ENCODE results near the gene SIRT7.

SIRT7 gene

GRCh38 chr17:81899514-81900166, 18.3 kb downstream of the SIRT7 start:
- Histone ChIP-seq H3K27ac (ENCODE audit: low read depth, low read length) (no peak overlapping the region), H3K4me1 (ENCODE audit: insufficient read depth, low read length) (no peaks in the 10 kb centered on the region; the same call in 1 of the 2 replicates), H3K9me3 (ENCODE audit: insufficient read depth, low read depth, low read length) (no peaks in the 10 kb centered on the region), H3K9ac (ENCODE audit: low read depth, low read length) (no peak overlapping the region), H3K4me3 (ENCODE audit: low read length) (no peak overlapping the region), H3K27me3 (ENCODE audit: insufficient read depth, low read length) (peaks cover 25% of the 10 kb centered on the region), H3K36me3 (ENCODE audit: insufficient read depth, low read length) (peaks cover 40% of the 10 kb centered on the region)
- 95% methylated on average over 22 of the region's 22 CpGs for WGBS

- 92% methylated on average over 9 of the region's 9 CpGs for WGBS
- Histone ChIP-seq H3K9ac (ENCODE audit: low read depth, low read length) (no peak overlapping the region), H3K4me3 (ENCODE audit: low read length) (no peak overlapping the region), H3K4me1 (ENCODE audit: insufficient read depth, low read length) (no peaks in the 10 kb centered on the region; the same call in 1 of the 2 replicates), H3K27ac (ENCODE audit: low read depth, low read length) (no peak overlapping the region; the same call in 1 of the 2 replicates), H3K9me3 (ENCODE audit: insufficient read depth, low read depth, low read length) (no peaks in the 10 kb centered on the region), H3K36me3 (ENCODE audit: insufficient read depth, low read length) (peaks cover 42% of the 10 kb centered on the region), H3K27me3 (ENCODE audit: insufficient read depth, low read length) (peaks cover 25% of the 10 kb centered on the region)
Observed at GRCh38 chr17:81898885-81899284, 19.1 kb downstream of the SIRT7 start.

GRCh38 chr17:81898029-81898866, 19.7 kb downstream of the SIRT7 start:
- Histone ChIP-seq H3K4me1 (ENCODE audit: insufficient read depth, low read length) (no peaks in the 10 kb centered on the region; the same call in 1 of the 2 replicates), H3K27ac (ENCODE audit: low read depth, low read length) (peak overlapping the region; percentile 6; the same call in 1 of the 2 replicates), H3K9me3 (ENCODE audit: insufficient read depth, low read depth, low read length) (no peaks in the 10 kb centered on the region), H3K9ac (ENCODE audit: low read depth, low read length) (peak overlapping the region; percentile 39; the same call in 1 of the 2 replicates), H3K36me3 (ENCODE audit: insufficient read depth, low read length) (peaks cover 48% of the 10 kb centered on the region), H3K27me3 (ENCODE audit: insufficient read depth, low read length) (peaks cover 25% of the 10 kb centered on the region), H3K4me3 (ENCODE audit: low read length) (no peak overlapping the region)
- 90% methylated on average over 19 of the region's 19 CpGs for WGBS

- H3K36me3 ChIP-seq (ENCODE audit: insufficient read depth, low read length) = peaks cover 51% of the 10 kb centered on the region
- no peaks in the 10 kb centered on the region; the same call in 1 of the 2 replicates for H3K4me1 ChIP-seq (ENCODE audit: insufficient read depth, low read length)
- no peak overlapping the region for H3K4me3 ChIP-seq (ENCODE audit: low read length)
- WGBS = 93% methylated on average over 11 of the region's 11 CpGs
- no peak overlapping the region for H3K9ac ChIP-seq (ENCODE audit: low read depth, low read length)
- no peak overlapping the region for H3K27ac ChIP-seq (ENCODE audit: low read depth, low read length)
- no peaks in the 10 kb centered on the region for H3K9me3 ChIP-seq (ENCODE audit: insufficient read depth, low read depth, low read length)
- H3K27me3 ChIP-seq (ENCODE audit: insufficient read depth, low read length) = no peaks in the 10 kb centered on the region
Observed at GRCh38 chr17:81895400-81895799, 22.6 kb downstream of the SIRT7 start.

- under 1% methylated on average over 40 of the region's 40 CpGs for WGBS
- Histone ChIP-seq H3K27ac (ENCODE audit: low read depth, low read length) (peak overlapping the region; percentile 98; the same call in 1 of the 2 replicates), H3K36me3 (ENCODE audit: insufficient read depth, low read length) (peaks cover 67% of the 10 kb centered on the region)
Observed at GRCh38 chr17:81891303-81891552, 26.7 kb downstream of the SIRT7 start.

GRCh38 chr17:81890447-81891302, 27.3 kb downstream of the SIRT7 start:
- Histone ChIP-seq H3K9me3 (ENCODE audit: insufficient read depth, low read depth, low read length) (no peaks in the 10 kb centered on the region), H3K4me3 (ENCODE audit: low read length) (peak overlapping the region; percentile 98), H3K4me1 (ENCODE audit: insufficient read depth, low read length) (no peaks in the 10 kb centered on the region), H3K9ac (ENCODE audit: low read depth, low read length) (peak overlapping the region; percentile 96), H3K27me3 (ENCODE audit: insufficient read depth, low read length) (no peaks in the 10 kb centered on the region), H3K27ac (ENCODE audit: low read depth, low read length) (peak overlapping the region; percentile 76), H3K36me3 (ENCODE audit: insufficient read depth, low read length) (peaks cover 70% of the 10 kb centered on the region)
- WGBS = 8% methylated on average over 68 of the region's 69 CpGs

More at GRCh38 chr17:81891303-81891552, 26.7 kb downstream of the SIRT7 start:
- no peaks in the 10 kb centered on the region for H3K27me3 ChIP-seq (ENCODE audit: insufficient read depth, low read length)
- peak overlapping the region; percentile 98 for H3K4me3 ChIP-seq (ENCODE audit: low read length)
- H3K4me1 ChIP-seq (ENCODE audit: insufficient read depth, low read length) = no peaks in the 10 kb centered on the region
- peak overlapping the region; percentile 96 for H3K9ac ChIP-seq (ENCODE audit: low read depth, low read length)
- no peaks in the 10 kb centered on the region for H3K9me3 ChIP-seq (ENCODE audit: insufficient read depth, low read depth, low read length)

- Histone ChIP-seq H3K27ac (ENCODE audit: low read depth, low read length) (peak overlapping the region; percentile 26), H3K36me3 (ENCODE audit: insufficient read depth, low read length) (peaks cover 71% of the 10 kb centered on the region), H3K27me3 (ENCODE audit: insufficient read depth, low read length) (no peaks in the 10 kb centered on the region), H3K9me3 (ENCODE audit: insufficient read depth, low read depth, low read length) (no peaks in the 10 kb centered on the region), H3K4me1 (ENCODE audit: insufficient read depth, low read length) (no peaks in the 10 kb centered on the region), H3K9ac (ENCODE audit: low read depth, low read length) (peak overlapping the region; percentile 96; the same call in 1 of the 2 replicates), H3K4me3 (ENCODE audit: low read length) (peak overlapping the region; percentile 98)
- 93% methylated on average over 9 of the region's 9 CpGs for WGBS
Observed at GRCh38 chr17:81889602-81890001, 28.4 kb downstream of the SIRT7 start.

- 96% methylated on average over 16 of the region's 16 CpGs for WGBS
- Histone ChIP-seq H3K36me3 (ENCODE audit: insufficient read depth, low read length) (peaks cover 71% of the 10 kb centered on the region), H3K9me3 (ENCODE audit: insufficient read depth, low read depth, low read length) (no peaks in the 10 kb centered on the region), H3K27me3 (ENCODE audit: insufficient read depth, low read length) (no peaks in the 10 kb centered on the region), H3K27ac (ENCODE audit: low read depth, low read length) (no peak overlapping the region), H3K4me3 (ENCODE audit: low read length) (peak overlapping the region; percentile 98; the same call in 1 of the 2 replicates), H3K9ac (ENCODE audit: low read depth, low read length) (no peak overlapping the region), H3K4me1 (ENCODE audit: insufficient read depth, low read length) (no peaks in the 10 kb centered on the region)
Observed at GRCh38 chr17:81888988-81889595, 28.9 kb downstream of the SIRT7 start.

- H3K4me1 ChIP-seq (ENCODE audit: insufficient read depth, low read length) = no peaks in the 10 kb centered on the region
- H3K27me3 ChIP-seq (ENCODE audit: insufficient read depth, low read length) = no peaks in the 10 kb centered on the region
- H3K4me3 ChIP-seq (ENCODE audit: low read length) = no peak overlapping the region
- no peak overlapping the region for H3K9ac ChIP-seq (ENCODE audit: low read depth, low read length)
- no peaks in the 10 kb centered on the region for H3K9me3 ChIP-seq (ENCODE audit: insufficient read depth, low read depth, low read length)
- no peak overlapping the region for H3K27ac ChIP-seq (ENCODE audit: low read depth, low read length)
- peaks cover 69% of the 10 kb centered on the region for H3K36me3 ChIP-seq (ENCODE audit: insufficient read depth, low read length)
- 96% methylated on average over 44 of the region's 44 CpGs for WGBS
Observed at GRCh38 chr17:81888105-81888987, 29.6 kb downstream of the SIRT7 start.
